GM23248 (cell line): ENCODE data around the gene RAB6A.
"Not testable (repeated sequence)": the region's sequence is repeated elsewhere in the genome, so short reads cannot be mapped to it uniquely, and the experiment has no call there.

Experiments
- EZH2 ChIP-seq: fragments of 200-600 bp; sonication (generic); IDR thresholded peaks from 2 replicates; pipeline ENCODE4 v1.6.1; 2018; ENCODE audit warnings: antibody characterized with exemption, mild to moderate bottlenecking; ENCODE audit not compliant: insufficient read depth, poor library complexity, severe bottlenecking
- EZH2phosphoT487 ChIP-seq: fragments of 200-600 bp; sonication (generic); IDR thresholded peaks from 2 replicates; pipeline ENCODE4 v1.6.1; 2018; ENCODE audit warnings: antibody characterized with exemption, moderate library complexity, mild to moderate bottlenecking, low read depth; ENCODE audit not compliant: insufficient read depth

DNA sequence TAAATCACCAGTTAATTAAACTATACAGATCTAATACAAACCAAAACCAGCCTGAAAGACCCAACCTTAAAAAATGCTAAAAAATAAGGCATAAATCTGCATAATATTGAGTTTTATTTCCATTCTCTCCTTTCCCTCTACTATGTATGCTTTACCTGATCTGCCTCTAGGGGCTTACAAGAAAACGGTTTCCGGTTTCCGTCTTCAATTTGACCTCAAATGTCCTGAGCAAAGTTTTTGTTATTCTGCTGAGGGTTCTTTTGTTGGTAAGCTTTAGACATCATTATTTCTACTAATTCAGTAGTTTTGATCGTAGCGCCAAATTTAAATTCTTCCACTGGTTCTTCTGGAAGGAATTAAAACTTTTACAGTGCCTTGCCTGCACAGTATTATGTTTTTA is 84.3 kb downstream of the RAB6A start:
- not testable (repeated sequence) for TF ChIP-seq EZH2, EZH2phosphoT487
